Measurements from ENCODE around the gene RNU6-9.
A peak's percentile ranks its signal among the peaks of the same experiment; 100 is the strongest.

Gene RNU6-9

GRCh38 chr19:861756-862580, 31.3 kb upstream of the RNU6-9 start:
- peak; percentile 44 to 58 for DNase-seq (ENCODE audit: low read depth in 2 of 2)

- peak; percentile 50 to 65 for DNase-seq (ENCODE audit: low read depth in 2 of 2)
These were observed 30.5 kb upstream of the RNU6-9 start for GRCh38 chr19:862581-863314.

- no peak for DNase-seq (ENCODE audit: low read depth in 2 of 2)
These were observed 30.0 kb upstream of the RNU6-9 start for GRCh38 chr19:863315-863620.

- no peak for DNase-seq (ENCODE audit: low read depth in 2 of 2)
These were observed 26.4 kb upstream of the RNU6-9 start for GRCh38 chr19:866769-867300.

- no peak for DNase-seq (ENCODE audit: low read depth in 2 of 2)
These were observed 25.9 kb upstream of the RNU6-9 start for GRCh38 chr19:867301-867793.

- no peak for DNase-seq (ENCODE audit: low read depth in 2 of 2)
These were observed 25.3 kb upstream of the RNU6-9 start for GRCh38 chr19:867855-868457.

- no peak for DNase-seq (ENCODE audit: low read depth in 2 of 2)
These were observed 24.6 kb upstream of the RNU6-9 start for GRCh38 chr19:868458-869244.

GRCh38 chr19:869245-870177, 23.8 kb upstream of the RNU6-9 start:
- no peak for DNase-seq (ENCODE audit: low read depth in 2 of 2)

- DNase-seq (ENCODE audit: low read depth in 2 of 2), result no peak
These were observed 23.0 kb upstream of the RNU6-9 start for GRCh38 chr19:870314-870713.

GRCh38 chr19:870963-871401, 22.3 kb upstream of the RNU6-9 start:
- no peak for DNase-seq (ENCODE audit: low read depth in 2 of 2)

- DNase-seq (ENCODE audit: low read depth in 2 of 2), result no peak
These were observed 21.6 kb upstream of the RNU6-9 start for GRCh38 chr19:871446-872265.

- DNase-seq (ENCODE audit: low read depth in 2 of 2), result peak; percentile 50 to 52
These were observed 20.9 kb upstream of the RNU6-9 start for GRCh38 chr19:872266-872951.

GRCh38 chr19:873084-873483, 20.2 kb upstream of the RNU6-9 start:
- peak; percentile 43 to 46 for DNase-seq (ENCODE audit: low read depth in 2 of 2)

- DNase-seq (ENCODE audit: low read depth in 2 of 2), result no peak
These were observed 19.7 kb upstream of the RNU6-9 start for GRCh38 chr19:873561-874041.

GRCh38 chr19:875265-875879, 17.9 kb upstream of the RNU6-9 start:
- no peak for DNase-seq (ENCODE audit: low read depth in 2 of 2)

GRCh38 chr19:876089-876488, 17.2 kb upstream of the RNU6-9 start:
- DNase-seq (ENCODE audit: low read depth in 2 of 2), result no peak

GRCh38 chr19:876780-877314, 16.4 kb upstream of the RNU6-9 start:
- DNase-seq (ENCODE audit: low read depth in 2 of 2), result no peak
